K562 (cell line): Measurements from ENCODE around the gene RREB1. TPM values are rescaled to one million over a fixed set of nuclear protein-coding genes. Genes with fewer than 3 reads are reported as not detected.

Experiments
- CC2D1A ChIP-seq: fragments of 450-650 bp; IDR thresholded peaks from 2 replicates; pipeline ENCODE4 v1.6.1; 2017; ENCODE audit warnings: mild to moderate bottlenecking
- MAFF ChIP-seq: IDR thresholded peaks from 2 replicates; pipeline ENCODE4 v1.6.1; 2012; ENCODE audit warnings: low read length, improper control_type of control experiment
- PATZ1 ChIP-seq: fragments of 250-450 bp; sonication (Bioruptor Pico); IDR thresholded peaks from 2 replicates; pipeline ENCODE4 v1.5.0; 2020; ENCODE audit warnings: mild to moderate bottlenecking, borderline replicate concordance
- PKNOX1 ChIP-seq: fragments of 450-650 bp; IDR thresholded peaks from 2 replicates; pipeline ENCODE4 v1.6.1; 2016
- POU5F1 ChIP-seq: fragments of 150-350 bp; IDR thresholded peaks from 2 replicates; pipeline ENCODE4 v1.6.1; 2014; ENCODE audit warnings: borderline replicate concordance, low read length, low read depth, mild to moderate bottlenecking; ENCODE audit not compliant: partially characterized antibody
- PYGO2 ChIP-seq: fragments of 450-650 bp; IDR thresholded peaks from 2 replicates; pipeline ENCODE4 v1.6.1; 2016; ENCODE audit warnings: mild to moderate bottlenecking, missing genetic modification characterization, moderate library complexity, missing compliant biosample characterization
- RB1 ChIP-seq: fragments of 450-650 bp; IDR thresholded peaks from 2 replicates; pipeline ENCODE4 v1.6.1; 2017; ENCODE audit warnings: low read depth, mild to moderate bottlenecking
- SIRT6 ChIP-seq: IDR thresholded peaks from one replicate; pipeline ENCODE4 v1.6.1; 2012; ENCODE audit warnings: low read depth, mild to moderate bottlenecking, control low read depth, inconsistent platforms, low read length, moderate library complexity
- TAF1 ChIP-seq: IDR thresholded peaks from 2 replicates; pipeline ENCODE4 v1.6.1; 2011; ENCODE audit warnings: mild to moderate bottlenecking, low read length, moderate library complexity; ENCODE audit not compliant: insufficient read depth, control insufficient read depth, severe bottlenecking; ENCODE audit errors: extremely low read depth
- TBP ChIP-seq: optimal IDR thresholded peaks from 2 replicates; pipeline ENCODE3; 2011; ENCODE audit warnings: low read depth, low read length, improper control_type of control experiment
- TCFL5 ChIP-seq: fragments of 250-450 bp; sonication (Bioruptor Pico); conservative IDR thresholded peaks from 2 replicates; pipeline ENCODE4 v1.6.1; 2021; ENCODE audit warnings: mild to moderate bottlenecking, moderate library complexity, matching md5 sums
- U2AF2 ChIP-seq: fragments of 200-400 bp; formaldehyde crosslinking; optimal IDR thresholded peaks from 2 replicates; pipeline ENCODE3; 2017; ENCODE audit warnings: low read depth, mild to moderate bottlenecking, low read length
- XRCC3 ChIP-seq: fragments of 450-650 bp; IDR thresholded peaks from 2 replicates; pipeline ENCODE4 v1.6.1; 2017; ENCODE audit warnings: mild to moderate bottlenecking, moderate library complexity
- ZNF140 ChIP-seq: fragments of 250-450 bp; sonication (Bioruptor Pico); IDR thresholded peaks from 2 replicates; pipeline ENCODE4 v1.8.0; 2021; ENCODE audit warnings: moderate library complexity, mild to moderate bottlenecking, inconsistent platforms
- ZNF24 ChIP-seq: fragments of 450-650 bp; IDR thresholded peaks from 2 replicates; pipeline ENCODE4 v1.6.1; 2016
- ZNF324 ChIP-seq: fragments of 250-450 bp; sonication (Bioruptor Pico); IDR thresholded peaks from 2 replicates; pipeline ENCODE4 v1.4.0; 2020; ENCODE audit warnings: mild to moderate bottlenecking
- ZNF707 ChIP-seq: fragments of 250-450 bp; sonication (Bioruptor Pico); conservative IDR thresholded peaks from 2 replicates; pipeline ENCODE4 v1.8.0; 2022; ENCODE audit warnings: inconsistent platforms, mild to moderate bottlenecking, moderate library complexity
- polyA plus RNA-seq, 8 experiments: library from polyadenylated mRNA; depleted of rRNA in 4 of 8; stranded (reverse) in 5 of 8; unstranded in 3 of 8; fragments of >200 nt; fragmentation: Nextera tagmentation in 2 of 8; fragmentation: Illumina TruSeq in 1 of 8; extraction: Ambion mirVana in 2 of 8; extraction: Trizol in 1 of 8; gene quantifications; 2 replicates each; pipeline versions ENCODE4 v1.2.1 to v1.2.3, GENCODE V29; 2011 to 2014; ENCODE audit warnings: inconsistent platforms in 1 of 8, missing spikeins in 1 of 8
- total RNA-seq, 7 experiments: library from RNA; depleted of rRNA in 6 of 7; stranded (reverse); fragments of >200 nt in 6 of 7; fragmentation: Illumina TruSeq in 2 of 7; extraction: Trizol in 2 of 7; gene quantifications; 2 replicates each; pipeline versions ENCODE4 v1.2.1 to v1.2.3, GENCODE V29; 2011 to 2021; ENCODE audit warnings: low replicate concordance in 1 of 7
- TF ChIP-seq, protein P1 (sequence below): sonication (generic); formaldehyde crosslinking; IDR thresholded peaks from 2 replicates; pipeline ENCODE4 v1.8.0; 2023; ENCODE audit warnings: mild to moderate bottlenecking, missing genetic modification reagents
- TF ChIP-seq, protein P2 (sequence below): sonication (generic); formaldehyde crosslinking; IDR thresholded peaks from 2 replicates; pipeline ENCODE4 v1.8.0; 2022; ENCODE audit warnings: missing genetic modification reagents, mild to moderate bottlenecking, borderline replicate concordance

The RREB1 gene
- total and polyA plus RNA-seq, 9 of the 15 experiments (the other 6 are each of a cell fraction or from before 2014, with no cell fraction given) = 3.3 to 64.2 (median 19.3) TPM

GRCh38 chr6:7150381-7151064, 42.8 kb downstream of the RREB1 start (continued):
- TF ChIP-seq PYGO2 (tag) (no peak), ZNF24 (no peak; the same call in 1 of the 2 replicates), TCFL5 (CRISPR knock-in tag) (0 out of 2 replicates have a peak, but pooled peaks have one; percentile 16), PKNOX1 (peak; percentile 39; the same call in 1 of the 2 replicates), ZNF140 (CRISPR knock-in tag) (no peak), ZNF324 (no peak), SIRT6 (no peak), U2AF2 (no peak), POU5F1 (no peak), ZNF707 (CRISPR knock-in tag) (no peak), PATZ1 (CRISPR knock-in tag) (no peak), XRCC3 (no peak), TAF1 (peak; percentile 54), TBP (peak; percentile 66), RB1 (no peak), MAFF (no peak), CC2D1A (no peak)
- TF ChIP-seq, protein P1, sequence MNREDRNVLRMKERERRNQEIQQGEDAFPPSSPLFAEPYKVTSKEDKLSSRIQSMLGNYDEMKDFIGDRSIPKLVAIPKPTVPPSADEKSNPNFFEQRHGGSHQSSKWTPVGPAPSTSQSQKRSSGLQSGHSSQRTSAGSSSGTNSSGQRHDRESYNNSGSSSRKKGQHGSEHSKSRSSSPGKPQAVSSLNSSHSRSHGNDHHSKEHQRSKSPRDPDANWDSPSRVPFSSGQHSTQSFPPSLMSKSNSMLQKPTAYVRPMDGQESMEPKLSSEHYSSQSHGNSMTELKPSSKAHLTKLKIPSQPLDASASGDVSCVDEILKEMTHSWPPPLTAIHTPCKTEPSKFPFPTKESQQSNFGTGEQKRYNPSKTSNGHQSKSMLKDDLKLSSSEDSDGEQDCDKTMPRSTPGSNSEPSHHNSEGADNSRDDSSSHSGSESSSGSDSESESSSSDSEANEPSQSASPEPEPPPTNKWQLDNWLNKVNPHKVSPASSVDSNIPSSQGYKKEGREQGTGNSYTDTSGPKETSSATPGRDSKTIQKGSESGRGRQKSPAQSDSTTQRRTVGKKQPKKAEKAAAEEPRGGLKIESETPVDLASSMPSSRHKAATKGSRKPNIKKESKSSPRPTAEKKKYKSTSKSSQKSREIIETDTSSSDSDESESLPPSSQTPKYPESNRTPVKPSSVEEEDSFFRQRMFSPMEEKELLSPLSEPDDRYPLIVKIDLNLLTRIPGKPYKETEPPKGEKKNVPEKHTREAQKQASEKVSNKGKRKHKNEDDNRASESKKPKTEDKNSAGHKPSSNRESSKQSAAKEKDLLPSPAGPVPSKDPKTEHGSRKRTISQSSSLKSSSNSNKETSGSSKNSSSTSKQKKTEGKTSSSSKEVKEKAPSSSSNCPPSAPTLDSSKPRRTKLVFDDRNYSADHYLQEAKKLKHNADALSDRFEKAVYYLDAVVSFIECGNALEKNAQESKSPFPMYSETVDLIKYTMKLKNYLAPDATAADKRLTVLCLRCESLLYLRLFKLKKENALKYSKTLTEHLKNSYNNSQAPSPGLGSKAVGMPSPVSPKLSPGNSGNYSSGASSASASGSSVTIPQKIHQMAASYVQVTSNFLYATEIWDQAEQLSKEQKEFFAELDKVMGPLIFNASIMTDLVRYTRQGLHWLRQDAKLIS (CRISPR knock-in tag) = no peak
- TF ChIP-seq, protein P2, sequence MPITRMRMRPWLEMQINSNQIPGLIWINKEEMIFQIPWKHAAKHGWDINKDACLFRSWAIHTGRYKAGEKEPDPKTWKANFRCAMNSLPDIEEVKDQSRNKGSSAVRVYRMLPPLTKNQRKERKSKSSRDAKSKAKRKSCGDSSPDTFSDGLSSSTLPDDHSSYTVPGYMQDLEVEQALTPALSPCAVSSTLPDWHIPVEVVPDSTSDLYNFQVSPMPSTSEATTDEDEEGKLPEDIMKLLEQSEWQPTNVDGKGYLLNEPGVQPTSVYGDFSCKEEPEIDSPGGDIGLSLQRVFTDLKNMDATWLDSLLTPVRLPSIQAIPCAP = no peak
